RCC 7860 (cell line): ENCODE data around the gene KLF8.
"Not testable (repeated sequence)": the region's sequence is repeated elsewhere in the genome, so short reads cannot be mapped to it uniquely, and the experiment has no call there.

ENCODE experiments used
- DNase-seq: peaks from one replicate; pipeline ENCODE4 v3.0.0-alpha.2; 2015; ENCODE audit warnings: low spot score
- FAIRE-seq: peaks from 2 replicates; lab custom pipeline; 2012; peaks lifted over from hg19 to GRCh38; lab: Jason Lieb, UNC

KLF8 gene

GRCh38 chrX:56232221-56233082 lies at the start of gene KLF8:
Gene KLF8 (plus strand): TSS chrX:56232356. CDS start chrX:56233335, 979 bp downstream.
- no peak for DNase-seq
- FAIRE-seq, result no peak

- not testable (repeated sequence) for FAIRE-seq
Observed at GRCh38 chrX:56206945-56207344, 25.2 kb upstream of the KLF8 start.

GRCh38 chrX:56211701-56212100 lies 20.5 kb upstream of the KLF8 start:
- no peak for FAIRE-seq
- no peak for DNase-seq

More at GRCh38 chrX:56206945-56207344, 25.2 kb upstream of the KLF8 start:
- not testable (repeated sequence) for DNase-seq

- FAIRE-seq (no peak), DNase-seq (no peak)
Observed at GRCh38 chrX:56216332-56216731, 15.8 kb upstream of the KLF8 start.

GRCh38 chrX:56219700-56220099 lies 12.5 kb upstream of the KLF8 start:
- FAIRE-seq (no peak), DNase-seq (no peak)

- DNase-seq, result no peak
- no peak for FAIRE-seq
Observed at GRCh38 chrX:56221101-56221500, 11.1 kb upstream of the KLF8 start.

GRCh38 chrX:56222473-56223000 lies 9.6 kb upstream of the KLF8 start:
- no peak for DNase-seq
- no peak for FAIRE-seq

GRCh38 chrX:56226980-56227379 lies 5.2 kb upstream of the KLF8 start:
- DNase-seq, result no peak
- no peak for FAIRE-seq

GRCh38 chrX:56228914-56229313 lies 3.2 kb upstream of the KLF8 start:
- FAIRE-seq, result no peak
- no peak for DNase-seq

- FAIRE-seq (no peak), DNase-seq (no peak)
Observed at GRCh38 chrX:56231537-56232090, 542 bp upstream of the KLF8 start.

- no peak for DNase-seq
- no peak for FAIRE-seq
Observed at GRCh38 chrX:56233100-56233499, 944 bp downstream of the KLF8 start.

GRCh38 chrX:56233682-56234081 lies 1.5 kb downstream of the KLF8 start:
- DNase-seq (no peak), FAIRE-seq (no peak)

- no peak for FAIRE-seq
Observed at GRCh38 chrX:56248492-56248891, 16.3 kb downstream of the KLF8 start.

GRCh38 chrX:56253832-56254703 lies 21.9 kb downstream of the KLF8 start:
- no peak for FAIRE-seq

More at GRCh38 chrX:56248492-56248891, 16.3 kb downstream of the KLF8 start:
- peak; percentile 7 for DNase-seq

GRCh38 chrX:56268888-56269287 lies 36.7 kb downstream of the KLF8 start:
- DNase-seq, result no peak
- FAIRE-seq, result no peak

More at GRCh38 chrX:56253832-56254703, 21.9 kb downstream of the KLF8 start:
- no peak for DNase-seq

GRCh38 chrX:56278692-56279091 lies 46.5 kb downstream of the KLF8 start:
- no peak for DNase-seq
- no peak for FAIRE-seq

GRCh38 chrX:56279863-56280262 lies 47.7 kb downstream of the KLF8 start:
- FAIRE-seq (no peak), DNase-seq (no peak)

GRCh38 chrX:56281789-56282188 lies 49.6 kb downstream of the KLF8 start:
- FAIRE-seq, result no peak
- DNase-seq, result no peak

- no peak for FAIRE-seq
Observed at GRCh38 chrX:56284269-56284668, 52.1 kb downstream of the KLF8 start.

GRCh38 chrX:56288608-56289007 lies 56.5 kb downstream of the KLF8 start:
- DNase-seq (no peak), FAIRE-seq (no peak)

More at GRCh38 chrX:56284269-56284668, 52.1 kb downstream of the KLF8 start:
- DNase-seq, result no peak

- no peak for DNase-seq
- no peak for FAIRE-seq
Observed at GRCh38 chrX:56289449-56289848, 57.3 kb downstream of the KLF8 start.
